HCT116 (cell line): ENCODE results near the gene TBC1D14. TPM values are rescaled to one million over a fixed set of nuclear protein-coding genes. Genes with fewer than 3 reads are reported as not detected.

Source experiments
- ATAC-seq: fragments of 200-7000 bp; cut with Tn5 transposase; 2 replicates; pipeline ENCODE4 v1.9.1; 2020; ENCODE audit warnings: mild to moderate bottlenecking, moderate library complexity
- BruUV-seq: library from RNA; stranded (reverse); fragments of 400-500 nt; replicated peaks from 2 replicates; lab custom pipeline; 2021; lab: Mats Ljungman, UMichigan
- CTCF ChIA-PET: fragments of 300-600 bp; sonication (Branson Sonifier 250); formaldehyde crosslinking; loops from one replicate; lab custom pipeline; 2021; ENCODE audit warnings: antibody characterized with exemption; lab: Charles Lee
- POLR2A ChIA-PET: fragments of 300-600, 350-600 bp; sonication (Branson Sonifier 250); formaldehyde crosslinking; loops from one replicate; lab custom pipeline; 2021; ENCODE audit warnings: antibody characterized with exemption; lab: Charles Lee
- RAD21 ChIA-PET, 2 experiments: fragments of 300-600 bp; sonication (Branson Sonifier 250); formaldehyde crosslinking; loops; one replicate each; lab custom pipeline; 2023; ENCODE audit warnings: low total read pairs in 2 of 2; ENCODE audit not compliant: uncharacterized antibody in 2 of 2, unreplicated experiment in 2 of 2, low non-redundant PET in 1 of 2; lab: Charles Lee
- DNase-seq: peaks from one replicate; pipeline ENCODE4 v3.0.0-alpha.2; 2010; ENCODE audit warnings: low read depth, low spot score
- H2AFZ ChIP-seq: fragments of 200-600 bp; shearing (Covaris generic), sonication (generic); 2 replicates; pipeline ENCODE4 v1.6.1; 2017; ENCODE audit warnings: low read depth, mixed run types, mixed read lengths, antibody characterized with exemption, low read length; ENCODE audit not compliant: poor library complexity, severe bottlenecking
- H3K27ac ChIP-seq: 2 replicates; pipeline ENCODE4 v1.5.1; 2012; ENCODE audit warnings: low read depth, low read length
- H3K27me3 ChIP-seq: fragments of 200-600 bp; sonication (generic); 2 replicates; pipeline ENCODE4 v1.6.1; 2016; ENCODE audit warnings: mixed run types, low read length, mixed read lengths; ENCODE audit not compliant: insufficient read depth
- H3K36me3 ChIP-seq, 2 experiments: fragments of 200-500 bp in 1 of 2; fragments of 200-600 bp in 1 of 2; sonication (Bioruptor generic) in 1 of 2; sonication (generic) in 1 of 2; 2 replicates each; pipeline versions ENCODE4 v1.5.1 to v1.6.1; 2014 to 2016; ENCODE audit warnings: low read length in 2 of 2, inconsistent platforms in 1 of 2, mixed read lengths in 1 of 2, mixed run types in 1 of 2; ENCODE audit not compliant: insufficient read depth in 2 of 2, control insufficient read depth in 1 of 2
- H3K4me1 ChIP-seq, 2 experiments: fragments of 200-600 bp in 1 of 2; sonication (generic) in 1 of 2; 2 replicates each; pipeline versions ENCODE4 v1.5.1 to v1.6.1; 2012 to 2017; ENCODE audit warnings: low read length in 2 of 2, inconsistent platforms in 1 of 2, mild to moderate bottlenecking in 1 of 2, mixed read lengths in 1 of 2, mixed run types in 1 of 2, moderate library complexity in 1 of 2; ENCODE audit not compliant: insufficient read depth in 2 of 2, control insufficient read depth in 1 of 2
- H3K4me2 ChIP-seq: fragments of 200-600 bp; sonication (generic); 2 replicates; pipeline ENCODE4 v1.6.1; 2017; ENCODE audit warnings: mixed run types, low read length, mixed read lengths
- H3K4me3 ChIP-seq, 2 experiments: fragments of 200-600 bp in 1 of 2; sonication (generic) in 1 of 2; replicated peaks in 1 of 2; 2 replicates each; pipeline ENCODE4 v1.5.1; 2011 to 2016; ENCODE audit warnings: low read length in 2 of 2, control low read depth in 1 of 2, low read depth in 1 of 2, mild to moderate bottlenecking in 1 of 2, mixed read lengths in 1 of 2, mixed run types in 1 of 2
- H3K79me2 ChIP-seq: fragments of 200-600 bp; sonication (generic); 2 replicates; pipeline ENCODE4 v1.6.1; 2017; ENCODE audit warnings: mild to moderate bottlenecking, mixed run types, low read length, moderate library complexity, mixed read lengths; ENCODE audit not compliant: insufficient read depth
- H3K9ac ChIP-seq: fragments of 200-600 bp; sonication (generic); 2 replicates; pipeline ENCODE4 v1.6.1; 2016; ENCODE audit warnings: low read length, mixed read lengths
- H3K9me2 ChIP-seq: fragments of 200-600 bp; sonication (generic), shearing (Covaris generic); 2 replicates; pipeline ENCODE4 v1.6.1; 2017; ENCODE audit warnings: mixed run types, mild to moderate bottlenecking, moderate library complexity; ENCODE audit not compliant: insufficient read depth
- H3K9me3 ChIP-seq, 2 experiments: fragments of 200-500 bp in 1 of 2; fragments of 200-600 bp in 1 of 2; sonication (Bioruptor generic) in 1 of 2; sonication (generic) in 1 of 2; 2 replicates each; pipeline ENCODE4 v1.6.1; 2014 to 2017; ENCODE audit warnings: low read length in 2 of 2, mixed read lengths in 2 of 2, inconsistent platforms in 1 of 2, low read depth in 1 of 2, mild to moderate bottlenecking in 1 of 2, mixed run types in 1 of 2, moderate library complexity in 1 of 2; ENCODE audit not compliant: control insufficient read depth in 1 of 2, insufficient read depth in 1 of 2
- H4K20me1 ChIP-seq: fragments of 200-600 bp; sonication (generic), shearing (Covaris generic); 2 replicates; pipeline ENCODE4 v1.6.1; 2017; ENCODE audit warnings: mixed run types, mild to moderate bottlenecking, moderate library complexity; ENCODE audit not compliant: insufficient read depth
- CEBPB ChIP-seq: IDR thresholded peaks from 2 replicates; pipeline ENCODE4 v1.6.1; 2012; ENCODE audit warnings: low read depth
- CTCF ChIP-seq, 3 experiments: fragments of 200-600 bp in 1 of 3; sonication (generic) in 1 of 3; IDR thresholded peaks in 2 of 3; conservative IDR thresholded peaks in 1 of 3; 2 replicates each; pipeline ENCODE4 v1.5.1; 2012 to 2017; ENCODE audit warnings: low read depth in 2 of 3, low read length in 2 of 3, antibody characterized with exemption in 1 of 3, borderline replicate concordance in 1 of 3, control low read depth in 1 of 3, mild to moderate bottlenecking in 1 of 3, mixed read lengths in 1 of 3, mixed run types in 1 of 3, moderate library complexity in 1 of 3; ENCODE audit not compliant: insufficient read depth in 1 of 3
- EGR1 ChIP-seq: IDR thresholded peaks from 2 replicates; pipeline ENCODE4 v1.6.1; 2012; ENCODE audit warnings: low read depth
- ELF1 ChIP-seq: IDR thresholded peaks from 2 replicates; pipeline ENCODE4 v1.6.1; 2012; ENCODE audit warnings: low read depth, borderline replicate concordance
- SRF ChIP-seq: IDR thresholded peaks from 2 replicates; pipeline ENCODE4 v1.6.1; 2012; ENCODE audit warnings: low read depth
- TCF7L2 ChIP-seq: IDR thresholded peaks from 2 replicates; pipeline ENCODE4 v1.7.0; 2011; ENCODE audit warnings: borderline replicate concordance, inconsistent platforms; ENCODE audit not compliant: insufficient read depth, insufficient read length; ENCODE audit errors: extremely low read depth
- ZNF274 ChIP-seq: fragments of 200-500 bp; sonication (Bioruptor generic); IDR thresholded peaks from 2 replicates; pipeline ENCODE4 v1.6.1; 2014; ENCODE audit warnings: mild to moderate bottlenecking, low read depth, low read length, inconsistent platforms
- intact Hi-C: fragments of 100-400 bp; cut with micrococcal nuclease; formaldehyde crosslinking; loops from 2 replicates; pipeline ENCODE4 v1.10.0; 2022
- total RNA-seq: library from RNA; stranded (reverse); gene quantifications from one replicate; pipeline ENCODE4 v1.2.1, GENCODE V29; 2021; ENCODE audit not compliant: unreplicated experiment
- TF ChIP-seq, protein P1 (sequence below): IDR thresholded peaks from 2 replicates; pipeline ENCODE4 v1.6.1; 2012
- TF ChIP-seq, protein P2 (sequence below): IDR thresholded peaks from 2 replicates; pipeline ENCODE4 v1.6.1; 2012; ENCODE audit warnings: low read depth

The TBC1D14 gene
- total RNA-seq, 1 experiment from 2014 or later: 62.9 TPM

DNA sequence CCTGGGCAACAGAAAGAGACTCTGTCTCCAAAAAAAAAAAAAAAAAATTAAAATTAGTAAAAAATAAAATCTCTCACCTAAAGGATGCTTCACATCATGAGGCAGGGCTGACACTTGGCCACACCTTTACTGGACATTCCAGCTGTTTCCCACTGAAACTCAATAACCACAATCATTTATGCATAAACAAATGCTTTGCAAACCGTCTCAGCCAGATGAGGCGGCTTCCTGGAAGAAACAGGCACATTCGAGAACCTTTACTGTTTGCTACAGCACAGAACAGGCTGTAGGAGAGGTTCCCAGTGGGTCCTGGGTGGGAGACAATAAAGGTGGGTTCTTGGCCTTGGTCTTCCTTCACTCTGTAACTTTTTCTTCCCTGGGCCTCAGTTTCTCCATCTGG is 10.9 kb upstream of the TBC1D14 start:
- Histone ChIP-seq H3K36me3 (no peaks in the 10 kb centered on the region), H3K79me2 (no peaks in the 10 kb centered on the region), H3K27ac (no peak overlapping the region), H3K4me2 (no peak overlapping the region), H3K4me1 (peaks cover 0 to 9% of the 10 kb centered on the region in 2 experiments; a peak in 2 of 4 replicates), H2AFZ (no peak overlapping the region), H3K4me3 (no peak overlapping the region), H3K27me3 (no peaks in the 10 kb centered on the region), H3K9me2 (no peaks in the 10 kb centered on the region), H3K9ac (no peak overlapping the region), H3K9me3 (no peaks in the 10 kb centered on the region), H4K20me1 (no peaks in the 10 kb centered on the region)
- ChIA-PET POLR2A (no interaction called here), RAD21 (no interaction called here), CTCF (no interaction called here)
- TF ChIP-seq SRF (no peak), ZNF274 (no peak), CTCF (IDR thresholded peaks at IDR 0.05 in 2 of 3, conservative IDR thresholded peaks at IDR 0.05 in 1 of 3; ENCODE audit: borderline replicate concordance in 1 of 3, insufficient read depth in 1 of 3, low read depth in 2 of 3, low read length in 2 of 3) (no peak)
- TF ChIP-seq, protein P1, sequence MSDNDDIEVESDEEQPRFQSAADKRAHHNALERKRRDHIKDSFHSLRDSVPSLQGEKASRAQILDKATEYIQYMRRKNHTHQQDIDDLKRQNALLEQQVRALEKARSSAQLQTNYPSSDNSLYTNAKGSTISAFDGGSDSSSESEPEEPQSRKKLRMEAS: no peak
- ATAC-seq (no peak), DNase-seq (no peak)
- intact Hi-C loops: no loop called here
- BruUV-seq: no TSS peak

- Histone ChIP-seq H3K4me1 (peaks cover 0 to 9% of the 10 kb centered on the region in 2 experiments; a peak in 2 of 4 replicates), H3K36me3 (no peaks in the 10 kb centered on the region), H3K9me3 (no peaks in the 10 kb centered on the region), H4K20me1 (no peaks in the 10 kb centered on the region), H2AFZ (no peak overlapping the region)
- BruUV-seq: no TSS peak
- intact Hi-C loops: no loop called here
- RAD21 ChIA-PET: no interaction called here
- DNase-seq: no peak
- POLR2A ChIA-PET: no interaction called here
- no peak for TF ChIP-seq ELF1
- TF ChIP-seq EGR1: no peak
- TF ChIP-seq, protein P2, sequence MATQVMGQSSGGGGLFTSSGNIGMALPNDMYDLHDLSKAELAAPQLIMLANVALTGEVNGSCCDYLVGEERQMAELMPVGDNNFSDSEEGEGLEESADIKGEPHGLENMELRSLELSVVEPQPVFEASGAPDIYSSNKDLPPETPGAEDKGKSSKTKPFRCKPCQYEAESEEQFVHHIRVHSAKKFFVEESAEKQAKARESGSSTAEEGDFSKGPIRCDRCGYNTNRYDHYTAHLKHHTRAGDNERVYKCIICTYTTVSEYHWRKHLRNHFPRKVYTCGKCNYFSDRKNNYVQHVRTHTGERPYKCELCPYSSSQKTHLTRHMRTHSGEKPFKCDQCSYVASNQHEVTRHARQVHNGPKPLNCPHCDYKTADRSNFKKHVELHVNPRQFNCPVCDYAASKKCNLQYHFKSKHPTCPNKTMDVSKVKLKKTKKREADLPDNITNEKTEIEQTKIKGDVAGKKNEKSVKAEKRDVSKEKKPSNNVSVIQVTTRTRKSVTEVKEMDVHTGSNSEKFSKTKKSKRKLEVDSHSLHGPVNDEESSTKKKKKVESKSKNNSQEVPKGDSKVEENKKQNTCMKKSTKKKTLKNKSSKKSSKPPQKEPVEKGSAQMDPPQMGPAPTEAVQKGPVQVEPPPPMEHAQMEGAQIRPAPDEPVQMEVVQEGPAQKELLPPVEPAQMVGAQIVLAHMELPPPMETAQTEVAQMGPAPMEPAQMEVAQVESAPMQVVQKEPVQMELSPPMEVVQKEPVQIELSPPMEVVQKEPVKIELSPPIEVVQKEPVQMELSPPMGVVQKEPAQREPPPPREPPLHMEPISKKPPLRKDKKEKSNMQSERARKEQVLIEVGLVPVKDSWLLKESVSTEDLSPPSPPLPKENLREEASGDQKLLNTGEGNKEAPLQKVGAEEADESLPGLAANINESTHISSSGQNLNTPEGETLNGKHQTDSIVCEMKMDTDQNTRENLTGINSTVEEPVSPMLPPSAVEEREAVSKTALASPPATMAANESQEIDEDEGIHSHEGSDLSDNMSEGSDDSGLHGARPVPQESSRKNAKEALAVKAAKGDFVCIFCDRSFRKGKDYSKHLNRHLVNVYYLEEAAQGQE: no peak
- TF ChIP-seq CEBPB: no peak
- no peak for TF ChIP-seq TCF7L2
- TF ChIP-seq, all 23 proteins: peak for 0
- H3K9ac ChIP-seq: no peak overlapping the region
- H3K4me2 ChIP-seq: no peak overlapping the region
- no peaks in the 10 kb centered on the region for H3K79me2 ChIP-seq
- ATAC-seq: no peak
- no peak overlapping the region for H3K4me3 ChIP-seq
- no peak overlapping the region for H3K27ac ChIP-seq
- no peaks in the 10 kb centered on the region for H3K9me2 ChIP-seq
- CTCF ChIA-PET: interaction anchor here (1.5 kb wide), 1 partner anchor 9 kb away, joined by 3 read pairs; no protein-coding TSS in a partner anchor
- no peaks in the 10 kb centered on the region for H3K27me3 ChIP-seq
Measured at GRCh38 chr4:6900181-6900812, 9.3 kb upstream of the TBC1D14 start.
